ENCODE measurements around the gene LUC7L3. TPM values are rescaled to one million over a fixed set of nuclear protein-coding genes. Genes with fewer than 3 reads are reported as not detected.
"Not testable (repeated sequence)": the region's sequence is repeated elsewhere in the genome, so short reads cannot be mapped to it uniquely, and the experiment has no call there.

The LUC7L3 gene
- total RNA-seq, 1 donor from 2014 or later = 13.7 TPM

GRCh38 chr17:50722746-50723145 is 3.3 kb downstream of the LUC7L3 start:
- no peak for TF ChIP-seq CTCF (IDR thresholded peaks at IDR 0.05; ENCODE audit: insufficient read depth, low read length, severe bottlenecking)
- H3K36me3 ChIP-seq (ENCODE audit: control insufficient read depth, insufficient read depth, low read length) = no peaks in the 10 kb centered on the region
- no peak for DNase-seq (ENCODE audit: low read depth)
- FAIRE-seq = no peak
- no peak overlapping the region for H3K4me3 ChIP-seq (ENCODE audit: low read depth, low read length)
- H3K27me3 ChIP-seq (ENCODE audit: control insufficient read depth, insufficient read depth, low read length) = no peaks in the 10 kb centered on the region

GRCh38 chr17:50724622-50725021 is 5.2 kb downstream of the LUC7L3 start:
- not testable (repeated sequence) for H3K4me3 ChIP-seq (ENCODE audit: low read depth, low read length); FAIRE-seq; H3K36me3 ChIP-seq (ENCODE audit: control insufficient read depth, insufficient read depth, low read length); H3K27me3 ChIP-seq (ENCODE audit: control insufficient read depth, insufficient read depth, low read length); DNase-seq (ENCODE audit: low read depth)

- no peak for TF ChIP-seq CTCF (IDR thresholded peaks at IDR 0.05; ENCODE audit: insufficient read depth, low read length, severe bottlenecking)
- DNase-seq (ENCODE audit: low read depth) (no peak), FAIRE-seq (no peak)
- no peaks in the 10 kb centered on the region for H3K36me3 ChIP-seq (ENCODE audit: control insufficient read depth, insufficient read depth, low read length)
- no peaks in the 10 kb centered on the region for H3K27me3 ChIP-seq (ENCODE audit: control insufficient read depth, insufficient read depth, low read length)
- H3K4me3 ChIP-seq (ENCODE audit: low read depth, low read length) = no peak overlapping the region
These were observed 6.6 kb downstream of the LUC7L3 start for GRCh38 chr17:50725769-50726655.

- H3K36me3 ChIP-seq (ENCODE audit: control insufficient read depth, insufficient read depth, low read length) = no peaks in the 10 kb centered on the region
- no peak for DNase-seq (ENCODE audit: low read depth)
- H3K4me3 ChIP-seq (ENCODE audit: low read depth, low read length) = no peak overlapping the region
- no peak for FAIRE-seq
- TF ChIP-seq CTCF (IDR thresholded peaks at IDR 0.05; ENCODE audit: insufficient read depth, low read length, severe bottlenecking) = no peak
- no peaks in the 10 kb centered on the region for H3K27me3 ChIP-seq (ENCODE audit: control insufficient read depth, insufficient read depth, low read length)
These were observed 8.7 kb downstream of the LUC7L3 start for GRCh38 chr17:50728112-50728429.

- H3K36me3 ChIP-seq (ENCODE audit: control insufficient read depth, insufficient read depth, low read length) = no peaks in the 10 kb centered on the region
- TF ChIP-seq CTCF (IDR thresholded peaks at IDR 0.05; ENCODE audit: insufficient read depth, low read length, severe bottlenecking) = no peak
- H3K27me3 ChIP-seq (ENCODE audit: control insufficient read depth, insufficient read depth, low read length) = no peaks in the 10 kb centered on the region
- FAIRE-seq (no peak), DNase-seq (ENCODE audit: low read depth) (no peak)
- no peak overlapping the region for H3K4me3 ChIP-seq (ENCODE audit: low read depth, low read length)
These were observed 9.7 kb downstream of the LUC7L3 start for GRCh38 chr17:50728881-50729765.

Measured in bronchial epithelial cell (primary cell).